CD4-positive, alpha-beta T cell (primary cell): ENCODE results near the gene GOLGA5. TPM values are rescaled to one million over a fixed set of nuclear protein-coding genes. Genes with fewer than 3 reads are reported as not detected.
"Not testable (repeated sequence)": the region's sequence is repeated elsewhere in the genome, so short reads cannot be mapped to it uniquely, and the experiment has no call there.

ENCODE experiments used
- ATAC-seq: fragments of 200-7000 bp; cut with Tn5 transposase; one replicate; pipeline ENCODE4 v1.10.0; 2022; ENCODE audit warnings: mild to moderate bottlenecking; ENCODE audit not compliant: poor library complexity
- CTCF ChIA-PET: fragments of 350-600 bp; sonication (Branson Sonifier 250); formaldehyde crosslinking; loops from one replicate; lab custom pipeline; 2021; ENCODE audit warnings: antibody characterized with exemption, inconsistent platforms; lab: Charles Lee
- POLR2A ChIA-PET: fragments of 350-600 bp; sonication (Branson Sonifier 250); formaldehyde crosslinking; loops from one replicate; lab custom pipeline; 2021; ENCODE audit warnings: antibody characterized with exemption, inconsistent platforms; lab: Charles Lee
- DNase-seq, 14 experiments: peaks; one replicate each; pipeline ENCODE4 v3.0.0-alpha.2; 2013 to 2020; ENCODE audit warnings: mixed read lengths in 2 of 14
- H3K27ac ChIP-seq, 2 donors: one replicate each; pipeline versions ENCODE4 v1.5.1 to v1.7.0; 2013; ENCODE audit warnings: low read length in 2 of 2, low read depth in 1 of 2, mild to moderate bottlenecking in 1 of 2
- H3K27me3 ChIP-seq, 2 experiments: 1 replicate in 1 of 2; 2 replicates in 1 of 2; pipeline versions ENCODE4 v1.6.1 to v1.7.0; 2013; ENCODE audit warnings: low read length in 2 of 2, control low read depth in 1 of 2, mild to moderate bottlenecking in 1 of 2, moderate library complexity in 1 of 2; ENCODE audit not compliant: insufficient read depth in 2 of 2, control insufficient read depth in 1 of 2
- H3K36me3 ChIP-seq: one replicate; pipeline ENCODE4 v1.6.1; 2013; ENCODE audit warnings: low read length, control low read depth; ENCODE audit not compliant: insufficient read depth
- H3K4me1 ChIP-seq: one replicate; pipeline ENCODE4 v1.6.1; 2013; ENCODE audit warnings: low read length, control low read depth; ENCODE audit not compliant: insufficient read depth
- H3K4me3 ChIP-seq: one replicate; pipeline ENCODE4 v1.5.1; 2013; ENCODE audit warnings: mild to moderate bottlenecking, low read length, moderate library complexity
- H3K9me3 ChIP-seq, 2 experiments: 1 replicate in 1 of 2; 2 replicates in 1 of 2; pipeline versions ENCODE4 v1.6.1 to v1.7.0; 2013; ENCODE audit warnings: low read length in 2 of 2, mild to moderate bottlenecking in 2 of 2, control low read depth in 1 of 2, moderate library complexity in 1 of 2; ENCODE audit not compliant: control insufficient read depth in 1 of 2, insufficient read depth in 1 of 2
- H3K27ac Mint-ChIP-seq: one replicate; pipeline ENCODE4 v1.8.0; 2020; ENCODE audit warnings: mixed read lengths
- H3K27me3 Mint-ChIP-seq: one replicate; pipeline ENCODE4 v1.8.0; 2021; ENCODE audit warnings: mixed read lengths
- H3K36me3 Mint-ChIP-seq: one replicate; pipeline ENCODE4 v1.8.0; 2021; ENCODE audit warnings: low read depth, mixed read lengths
- H3K4me1 Mint-ChIP-seq: one replicate; pipeline ENCODE4 v1.8.0; 2021; ENCODE audit warnings: low read depth, mixed read lengths
- H3K4me3 Mint-ChIP-seq: one replicate; pipeline ENCODE4 v1.8.0; 2020; ENCODE audit warnings: mild to moderate bottlenecking, mixed read lengths
- H3K9me3 Mint-ChIP-seq: one replicate; pipeline ENCODE4 v1.8.0; 2020; ENCODE audit warnings: mixed read lengths
- intact Hi-C, 2 experiments: fragments of 100-400 bp; cut with DNase I in 1 of 2; cut with micrococcal nuclease in 1 of 2; formaldehyde crosslinking; loops; one replicate each; pipeline versions ENCODE4 v1.15.1 to v1.9.0; 2023 to 2025; cut with DNase I, micrococcal nuclease
- total RNA-seq, 174 experiments: library from RNA in 2 of 174; stranded (reverse) in 2 of 174; gene quantifications; one replicate each; pipeline ENCODE4 v1.2.3 and lab custom pipeline; 2021 to 2026
- TF ChIP-seq, protein P1 (sequence below): fragments of 200-600 bp; IDR thresholded peaks from one replicate; pipeline ENCODE4 v1.8.0; 2022; ENCODE audit warnings: antibody characterized with exemption, mild to moderate bottlenecking

Gene GOLGA5
- total RNA-seq, 2 experiments from 2014 or later: 5.2 to 6.8 TPM

DNA sequence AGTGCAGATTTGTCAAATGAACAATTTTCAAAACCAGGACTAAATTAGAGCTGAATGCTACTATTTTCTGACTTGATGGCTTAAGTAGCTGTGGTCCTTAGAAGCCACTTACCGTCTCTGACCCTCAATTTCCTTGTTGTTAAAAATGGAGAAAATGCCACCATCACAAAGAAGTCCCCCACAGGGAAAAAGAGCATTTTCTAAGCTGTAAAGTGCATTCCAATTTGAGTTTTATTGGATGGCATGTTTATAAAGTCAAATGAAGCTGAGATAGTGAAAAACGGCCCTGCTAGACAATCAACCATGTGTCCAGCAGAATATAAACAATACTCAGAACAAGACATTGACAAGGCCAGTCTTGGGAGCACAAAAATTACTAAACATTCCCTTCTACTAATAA, 53.6 kb downstream of the GOLGA5 start:
- no peak overlapping the region for H3K27ac Mint-ChIP-seq
- H3K4me3 ChIP-seq: no peak overlapping the region
- peaks cover 40% of the 10 kb centered on the region for H3K4me1 ChIP-seq
- H3K27me3 Mint-ChIP-seq: peaks cover 8% of the 10 kb centered on the region
- H3K27ac ChIP-seq: peak overlapping the region in 1 of 2 donors; percentile 14
- no peaks in the 10 kb centered on the region for H3K9me3 Mint-ChIP-seq
- H3K4me1 Mint-ChIP-seq: peaks cover 24% of the 10 kb centered on the region
- ChIA-PET CTCF (no interaction called here), POLR2A (no interaction called here)
- peaks cover 0 to 5% of the 10 kb centered on the region in 2 experiments for H3K9me3 ChIP-seq
- ATAC-seq (no peak), DNase-seq (no peak)
- TF ChIP-seq, protein P1, sequence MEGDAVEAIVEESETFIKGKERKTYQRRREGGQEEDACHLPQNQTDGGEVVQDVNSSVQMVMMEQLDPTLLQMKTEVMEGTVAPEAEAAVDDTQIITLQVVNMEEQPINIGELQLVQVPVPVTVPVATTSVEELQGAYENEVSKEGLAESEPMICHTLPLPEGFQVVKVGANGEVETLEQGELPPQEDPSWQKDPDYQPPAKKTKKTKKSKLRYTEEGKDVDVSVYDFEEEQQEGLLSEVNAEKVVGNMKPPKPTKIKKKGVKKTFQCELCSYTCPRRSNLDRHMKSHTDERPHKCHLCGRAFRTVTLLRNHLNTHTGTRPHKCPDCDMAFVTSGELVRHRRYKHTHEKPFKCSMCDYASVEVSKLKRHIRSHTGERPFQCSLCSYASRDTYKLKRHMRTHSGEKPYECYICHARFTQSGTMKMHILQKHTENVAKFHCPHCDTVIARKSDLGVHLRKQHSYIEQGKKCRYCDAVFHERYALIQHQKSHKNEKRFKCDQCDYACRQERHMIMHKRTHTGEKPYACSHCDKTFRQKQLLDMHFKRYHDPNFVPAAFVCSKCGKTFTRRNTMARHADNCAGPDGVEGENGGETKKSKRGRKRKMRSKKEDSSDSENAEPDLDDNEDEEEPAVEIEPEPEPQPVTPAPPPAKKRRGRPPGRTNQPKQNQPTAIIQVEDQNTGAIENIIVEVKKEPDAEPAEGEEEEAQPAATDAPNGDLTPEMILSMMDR: no peak
- H3K27me3 ChIP-seq: no peaks in the 10 kb centered on the region
- peaks cover 2% of the 10 kb centered on the region for H3K36me3 ChIP-seq
- H3K4me3 Mint-ChIP-seq: no peak overlapping the region
- intact Hi-C loops: no loop called here
- peaks cover 8% of the 10 kb centered on the region for H3K36me3 Mint-ChIP-seq

DNA sequence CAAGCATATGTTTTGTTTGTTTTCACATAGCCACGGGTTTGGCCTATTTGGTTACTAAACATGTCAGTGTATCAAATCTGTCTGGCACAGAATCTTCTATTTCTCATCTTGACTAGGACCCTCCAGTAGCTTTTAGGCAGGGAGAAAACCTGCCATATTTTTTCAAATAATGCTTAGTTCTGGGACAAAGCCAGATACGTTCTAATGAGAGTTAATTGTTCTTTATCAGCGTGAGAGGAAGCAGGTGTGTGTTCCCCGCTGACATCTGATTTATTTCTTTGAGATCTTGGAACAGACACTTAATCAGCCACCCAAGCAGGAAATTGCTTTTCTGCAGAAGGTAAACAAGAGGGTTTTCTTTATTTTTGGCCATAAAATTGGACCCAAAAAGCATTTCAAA, 54.8 kb downstream of the GOLGA5 start:
- intact Hi-C loops: no loop called here
- Mint-ChIP-seq H3K9me3 (no peaks in the 10 kb centered on the region), H3K27me3 (peaks cover 15% of the 10 kb centered on the region), H3K4me3 (no peak overlapping the region), H3K4me1 (peaks cover 24% of the 10 kb centered on the region), H3K27ac (no peak overlapping the region), H3K36me3 (no peaks in the 10 kb centered on the region)
- Histone ChIP-seq H3K4me1 (peaks cover 49% of the 10 kb centered on the region), H3K9me3 (peaks cover 0 to 13% of the 10 kb centered on the region in 2 experiments), H3K4me3 (no peak overlapping the region), H3K27ac (no peak overlapping the region), H3K36me3 (no peaks in the 10 kb centered on the region), H3K27me3 (no peaks in the 10 kb centered on the region)
- CTCF ChIA-PET: no interaction called here
- TF ChIP-seq, protein P1: no peak
- POLR2A ChIA-PET: no interaction called here
- ATAC-seq (no peak), DNase-seq (no peak)

DNA sequence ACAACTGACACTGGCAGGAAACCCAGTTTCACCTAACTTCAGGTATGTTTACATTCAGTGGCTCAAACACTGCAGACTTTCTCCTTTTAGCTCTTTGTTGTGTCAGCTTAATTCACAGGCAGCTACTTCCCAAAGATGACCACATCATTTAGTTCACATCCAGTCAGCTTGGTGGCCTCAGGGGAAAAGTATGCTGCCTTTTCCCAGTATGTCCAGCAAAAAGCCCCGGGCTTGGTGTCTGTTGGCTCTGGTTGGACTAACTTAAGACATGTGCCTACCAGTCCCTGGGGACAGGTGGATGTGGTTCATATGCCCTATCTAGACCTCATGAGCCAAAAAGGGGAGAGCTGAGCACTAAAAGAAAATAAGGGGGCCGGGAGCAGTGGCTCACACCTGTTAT, 56.4 kb downstream of the GOLGA5 start:
- peaks cover 0 to 13% of the 10 kb centered on the region in 2 experiments for H3K9me3 ChIP-seq
- no peaks in the 10 kb centered on the region for H3K36me3 ChIP-seq
- no peaks in the 10 kb centered on the region for H3K27me3 ChIP-seq
- H3K27ac ChIP-seq: peak overlapping the region in 1 of 2 donors; percentile 32
- H3K4me3 ChIP-seq: no peak overlapping the region
- peaks cover 24% of the 10 kb centered on the region for H3K4me1 Mint-ChIP-seq
- peaks cover 19% of the 10 kb centered on the region for H3K27me3 Mint-ChIP-seq
- ChIA-PET CTCF (no interaction called here), POLR2A (no interaction called here)
- no peaks in the 10 kb centered on the region for H3K9me3 Mint-ChIP-seq
- DNase-seq: no peak
- H3K4me3 Mint-ChIP-seq: no peak overlapping the region
- TF ChIP-seq, protein P1: no peak
- intact Hi-C loops: no loop called here
- no peaks in the 10 kb centered on the region for H3K36me3 Mint-ChIP-seq
- peaks cover 49% of the 10 kb centered on the region for H3K4me1 ChIP-seq
- ATAC-seq: no peak
- no peak overlapping the region for H3K27ac Mint-ChIP-seq

DNA sequence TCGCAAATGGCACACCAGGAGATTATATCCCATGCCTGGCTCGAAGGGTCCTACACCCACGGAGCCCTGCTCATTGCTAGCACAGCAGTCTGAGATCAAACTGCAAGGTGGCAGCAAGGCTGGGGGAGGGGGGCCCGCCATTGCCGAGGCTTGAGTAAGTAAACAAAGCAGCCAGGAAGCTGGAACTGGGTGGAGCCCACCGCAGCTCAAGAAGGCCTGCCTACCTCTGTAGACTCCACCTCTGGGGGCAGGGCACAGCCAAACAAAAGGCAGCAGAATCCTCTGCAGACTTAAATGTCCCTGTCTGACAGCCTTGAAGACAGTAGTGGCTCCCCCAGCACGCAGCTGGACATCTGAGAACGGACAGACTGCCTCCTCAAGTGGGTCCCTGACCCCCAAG, 59.0 kb downstream of the GOLGA5 start:
- peaks cover 19% of the 10 kb centered on the region for H3K27me3 Mint-ChIP-seq
- H3K36me3 Mint-ChIP-seq, POLR2A ChIA-PET, H3K9me3 Mint-ChIP-seq, H3K27me3 ChIP-seq, intact Hi-C loops, H3K27ac ChIP-seq, H3K36me3 ChIP-seq, H3K4me3 Mint-ChIP-seq, ATAC-seq, CTCF ChIA-PET, H3K4me3 ChIP-seq, H3K4me1 Mint-ChIP-seq, H3K27ac Mint-ChIP-seq: not testable (repeated sequence)
- H3K4me1 ChIP-seq: peaks cover 30% of the 10 kb centered on the region
- peaks cover 0 to 13% of the 10 kb centered on the region in 2 experiments for H3K9me3 ChIP-seq
- peak in 8 of 14 experiments; percentile 13 to 57 (median 20) for DNase-seq
